ENCODE results near the gene RAB39A.

DNA sequence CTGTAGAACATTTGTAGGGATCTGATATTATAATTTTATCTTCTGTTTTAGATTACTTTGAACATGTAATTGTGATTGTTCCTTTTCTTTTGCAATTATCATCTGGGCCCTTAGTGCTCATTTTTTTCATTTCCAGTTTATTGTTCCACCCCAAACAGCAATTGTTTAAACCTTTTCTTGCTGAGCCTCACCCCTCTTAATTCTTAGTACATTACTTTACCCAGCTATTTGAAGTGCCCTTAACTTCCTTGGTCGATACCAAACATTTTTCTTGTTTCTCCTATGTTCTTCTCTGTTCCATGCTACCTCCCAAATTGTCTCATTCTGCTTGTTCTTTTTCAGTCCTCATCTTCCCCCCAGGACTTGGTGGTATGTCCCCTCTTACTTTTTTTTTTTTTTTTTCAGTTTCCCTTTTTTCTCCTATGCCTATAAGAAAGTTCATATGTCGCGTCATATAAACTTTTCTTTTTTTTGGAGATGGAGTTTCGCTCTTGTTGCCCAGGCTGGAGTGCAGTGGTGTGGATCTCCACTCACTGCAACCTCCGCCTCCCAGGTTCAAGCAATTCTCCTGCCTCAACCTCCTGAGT is 84.0 kb downstream of the RAB39A start:
- TF ChIP-seq, protein P1, sequence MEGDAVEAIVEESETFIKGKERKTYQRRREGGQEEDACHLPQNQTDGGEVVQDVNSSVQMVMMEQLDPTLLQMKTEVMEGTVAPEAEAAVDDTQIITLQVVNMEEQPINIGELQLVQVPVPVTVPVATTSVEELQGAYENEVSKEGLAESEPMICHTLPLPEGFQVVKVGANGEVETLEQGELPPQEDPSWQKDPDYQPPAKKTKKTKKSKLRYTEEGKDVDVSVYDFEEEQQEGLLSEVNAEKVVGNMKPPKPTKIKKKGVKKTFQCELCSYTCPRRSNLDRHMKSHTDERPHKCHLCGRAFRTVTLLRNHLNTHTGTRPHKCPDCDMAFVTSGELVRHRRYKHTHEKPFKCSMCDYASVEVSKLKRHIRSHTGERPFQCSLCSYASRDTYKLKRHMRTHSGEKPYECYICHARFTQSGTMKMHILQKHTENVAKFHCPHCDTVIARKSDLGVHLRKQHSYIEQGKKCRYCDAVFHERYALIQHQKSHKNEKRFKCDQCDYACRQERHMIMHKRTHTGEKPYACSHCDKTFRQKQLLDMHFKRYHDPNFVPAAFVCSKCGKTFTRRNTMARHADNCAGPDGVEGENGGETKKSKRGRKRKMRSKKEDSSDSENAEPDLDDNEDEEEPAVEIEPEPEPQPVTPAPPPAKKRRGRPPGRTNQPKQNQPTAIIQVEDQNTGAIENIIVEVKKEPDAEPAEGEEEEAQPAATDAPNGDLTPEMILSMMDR (IDR thresholded peaks at IDR 0.05 in 2 of 3, conservative IDR thresholded peaks at IDR 0.05 in 1 of 3; ENCODE audit: control insufficient read depth in 2 of 3, extremely low read depth in 1 of 3, insufficient read depth in 1 of 3, low read depth in 3 of 3, low read length in 3 of 3): no peak
- TF ChIP-seq, protein P2, sequence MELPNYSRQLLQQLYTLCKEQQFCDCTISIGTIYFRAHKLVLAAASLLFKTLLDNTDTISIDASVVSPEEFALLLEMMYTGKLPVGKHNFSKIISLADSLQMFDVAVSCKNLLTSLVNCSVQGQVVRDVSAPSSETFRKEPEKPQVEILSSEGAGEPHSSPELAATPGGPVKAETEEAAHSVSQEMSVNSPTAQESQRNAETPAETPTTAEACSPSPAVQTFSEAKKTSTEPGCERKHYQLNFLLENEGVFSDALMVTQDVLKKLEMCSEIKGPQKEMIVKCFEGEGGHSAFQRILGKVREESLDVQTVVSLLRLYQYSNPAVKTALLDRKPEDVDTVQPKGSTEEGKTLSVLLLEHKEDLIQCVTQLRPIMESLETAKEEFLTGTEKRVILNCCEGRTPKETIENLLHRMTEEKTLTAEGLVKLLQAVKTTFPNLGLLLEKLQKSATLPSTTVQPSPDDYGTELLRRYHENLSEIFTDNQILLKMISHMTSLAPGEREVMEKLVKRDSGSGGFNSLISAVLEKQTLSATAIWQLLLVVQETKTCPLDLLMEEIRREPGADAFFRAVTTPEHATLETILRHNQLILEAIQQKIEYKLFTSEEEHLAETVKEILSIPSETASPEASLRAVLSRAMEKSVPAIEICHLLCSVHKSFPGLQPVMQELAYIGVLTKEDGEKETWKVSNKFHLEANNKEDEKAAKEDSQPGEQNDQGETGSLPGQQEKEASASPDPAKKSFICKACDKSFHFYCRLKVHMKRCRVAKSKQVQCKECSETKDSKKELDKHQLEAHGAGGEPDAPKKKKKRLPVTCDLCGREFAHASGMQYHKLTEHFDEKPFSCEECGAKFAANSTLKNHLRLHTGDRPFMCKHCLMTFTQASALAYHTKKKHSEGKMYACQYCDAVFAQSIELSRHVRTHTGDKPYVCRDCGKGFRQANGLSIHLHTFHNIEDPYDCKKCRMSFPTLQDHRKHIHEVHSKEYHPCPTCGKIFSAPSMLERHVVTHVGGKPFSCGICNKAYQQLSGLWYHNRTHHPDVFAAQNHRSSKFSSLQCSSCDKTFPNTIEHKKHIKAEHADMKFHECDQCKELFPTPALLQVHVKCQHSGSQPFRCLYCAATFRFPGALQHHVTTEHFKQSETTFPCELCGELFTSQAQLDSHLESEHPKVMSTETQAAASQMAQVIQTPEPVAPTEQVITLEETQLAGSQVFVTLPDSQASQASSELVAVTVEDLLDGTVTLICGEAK (IDR thresholded peaks at IDR 0.05; ENCODE audit: borderline replicate concordance): 0 out of 2 replicates have a peak, but pooled peaks have one; percentile 23
- no peak for TF ChIP-seq TAF1 (IDR thresholded peaks at IDR 0.05; ENCODE audit: borderline replicate concordance, low read depth, low read length)
